NT2/D1 (cell line): ENCODE measurements around the gene FAM174C.

Experiments
- YY1 ChIP-seq: IDR thresholded peaks from 2 replicates; pipeline ENCODE4 v1.6.1; 2011; ENCODE audit not compliant: insufficient read length, insufficient read depth
- ZNF274 ChIP-seq: IDR thresholded peaks from 2 replicates; pipeline ENCODE4 v1.6.1; 2011; ENCODE audit warnings: mild to moderate bottlenecking, low read depth, low read length

DNA sequence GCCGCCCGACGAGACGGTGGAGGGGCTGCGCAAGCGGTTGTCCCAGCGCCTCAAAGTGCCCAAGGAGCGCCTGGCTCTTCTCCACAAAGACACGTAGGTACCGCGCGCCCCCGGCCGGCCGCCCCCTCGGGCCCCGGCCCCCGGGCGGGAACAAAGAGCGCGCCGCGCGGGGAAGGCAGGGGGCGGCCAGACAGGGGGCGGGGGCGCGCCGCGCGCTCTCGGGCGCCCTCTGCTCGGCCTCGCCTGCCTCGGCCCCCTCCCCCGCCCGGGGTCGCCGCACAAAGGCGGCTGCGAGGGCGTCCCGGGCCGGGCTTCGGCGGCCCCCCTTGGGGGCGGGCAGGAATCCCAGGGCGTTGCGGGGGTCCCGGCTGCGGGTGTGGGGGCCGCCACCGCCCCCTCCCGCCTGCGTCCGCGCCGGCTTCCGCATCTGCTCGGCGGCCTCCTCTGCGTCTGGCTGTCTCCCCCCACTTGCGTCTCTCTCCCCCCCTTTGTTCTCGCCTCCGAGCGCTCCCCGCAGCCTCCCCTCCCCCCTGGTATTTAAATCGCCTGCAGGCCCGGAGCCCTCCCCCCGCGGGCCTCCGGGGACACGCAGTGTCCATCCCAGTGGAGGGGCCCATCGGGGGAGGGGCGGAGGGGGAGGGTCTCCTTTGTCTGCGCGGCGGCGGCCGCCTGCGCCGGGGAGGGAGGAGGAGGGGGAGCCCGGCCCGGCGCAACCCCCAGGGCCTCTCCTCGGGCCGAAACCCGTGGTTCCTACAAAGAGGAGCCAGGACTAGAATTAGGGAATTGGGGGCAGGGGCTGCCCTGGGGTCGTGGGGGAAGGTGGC is 24.7 kb upstream of the FAM174C start:
- TF ChIP-seq YY1 = no peak
- TF ChIP-seq ZNF274 = no peak
